Activated naive CD4-positive, alpha-beta T cell treated with anti-CD3 and anti-CD28 coated beads, Interleukin-2, amount 50 U/mL, for 16 hours (primary cell): ENCODE results near the gene SYT5.
"Not testable (repeated sequence)": the region's sequence is repeated elsewhere in the genome, so short reads cannot be mapped to it uniquely, and the experiment has no call there.

Experiments used
- DNase-seq: peaks from one replicate; pipeline ENCODE4 v3.0.0-alpha.2; 2020

SYT5 gene

DNA sequence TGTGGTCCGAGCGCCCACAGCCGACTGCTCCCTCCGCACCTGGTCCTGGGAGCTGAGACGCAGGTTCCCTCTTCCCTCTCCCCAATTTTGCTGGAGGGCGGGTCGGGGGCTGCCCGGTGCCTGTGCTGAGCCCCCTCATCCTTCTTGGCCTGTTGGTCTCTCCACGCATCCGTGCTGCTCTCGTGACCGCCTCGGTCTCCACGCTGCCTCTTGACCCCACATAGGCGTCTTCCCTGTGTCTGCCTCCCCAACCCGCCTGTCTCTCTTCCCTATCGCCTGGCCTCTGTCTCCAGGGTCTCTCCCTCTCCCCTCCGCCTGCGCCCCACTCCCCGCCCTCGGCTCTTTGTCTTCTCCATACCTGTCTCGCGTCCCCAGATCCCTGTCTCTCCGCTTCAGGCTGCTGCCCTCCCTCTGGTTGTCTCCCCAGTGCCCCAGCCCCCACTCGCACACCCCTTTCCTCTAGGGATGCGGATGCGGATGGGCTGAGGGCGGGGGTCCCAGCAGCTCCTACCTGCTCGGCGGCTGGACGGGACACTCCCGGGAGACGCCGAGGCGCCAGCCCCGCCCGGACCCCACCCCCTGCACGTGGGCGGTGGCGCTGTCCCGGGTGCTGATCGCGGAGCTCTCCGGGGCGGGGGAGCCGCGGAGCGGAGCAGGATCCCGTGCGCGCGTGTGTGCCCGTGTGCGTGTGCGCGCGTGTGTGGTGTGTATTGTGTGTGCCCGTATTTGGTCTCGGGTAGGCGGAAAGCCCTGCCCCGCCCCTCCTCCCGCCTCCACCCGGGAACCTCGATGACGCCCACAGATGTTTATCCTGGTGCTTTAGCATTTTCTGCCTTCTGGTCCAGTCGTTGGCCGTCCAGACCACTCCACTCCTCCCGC lies at the start of gene SYT5:
TSS of gene SYT5 (minus strand) at position 684 of the 879 bp plus-strand sequence. CDS start 1,248 bp downstream, outside the sequence.
- peak; percentile 68 for DNase-seq

DNA sequence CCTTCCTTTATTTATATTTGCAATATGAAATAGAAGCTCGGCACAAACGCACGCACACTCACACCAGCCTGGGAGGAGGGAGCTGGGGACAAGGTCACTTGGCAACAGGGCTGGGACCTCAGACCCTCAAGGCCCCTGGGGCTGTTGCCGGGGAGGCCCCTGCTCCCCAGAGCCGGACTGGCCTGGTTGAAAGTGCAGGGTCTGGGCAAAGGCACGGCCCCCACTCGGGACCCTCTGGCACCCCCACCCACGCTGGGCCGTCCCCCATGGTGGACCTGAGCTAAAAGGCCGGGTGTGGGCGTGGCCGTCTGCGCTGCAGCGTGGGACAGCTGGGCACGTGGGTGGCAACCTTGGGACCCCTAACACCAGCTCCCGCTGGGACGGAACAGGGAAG lies 49.7 kb upstream of the SYT5 start:
- no peak for DNase-seq

DNA sequence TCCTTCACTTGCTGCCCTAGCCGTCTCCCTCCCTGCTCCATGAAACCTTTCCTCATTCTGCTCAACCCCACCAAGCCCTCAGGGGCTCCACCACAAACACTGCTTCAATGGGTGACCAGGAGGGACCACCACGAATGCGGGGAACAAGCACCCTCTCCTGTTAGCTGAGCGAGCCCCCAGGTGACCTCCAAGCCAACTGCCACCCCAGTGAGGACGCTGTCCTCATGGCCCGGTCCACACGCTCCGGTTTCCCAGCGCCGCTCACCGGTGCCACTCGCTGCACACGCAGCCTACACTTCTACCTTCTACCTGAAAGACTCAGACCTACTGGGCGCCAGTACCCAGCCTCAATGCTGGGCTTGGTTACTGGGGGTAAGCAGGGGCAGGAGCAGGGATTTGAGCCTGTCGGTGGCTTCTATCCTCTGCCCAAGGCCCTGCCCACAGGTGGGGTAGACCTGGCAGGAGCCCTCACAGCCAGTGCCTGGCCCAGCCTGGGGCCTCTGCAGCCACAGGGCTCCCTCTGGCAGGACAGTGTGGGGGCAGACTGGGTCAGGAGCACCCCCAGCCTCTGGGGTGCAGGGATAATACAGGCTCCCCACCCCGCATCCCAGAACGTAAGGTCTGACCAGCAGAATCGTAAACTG lies 49.2 kb upstream of the SYT5 start:
- DNase-seq, result no peak

DNA sequence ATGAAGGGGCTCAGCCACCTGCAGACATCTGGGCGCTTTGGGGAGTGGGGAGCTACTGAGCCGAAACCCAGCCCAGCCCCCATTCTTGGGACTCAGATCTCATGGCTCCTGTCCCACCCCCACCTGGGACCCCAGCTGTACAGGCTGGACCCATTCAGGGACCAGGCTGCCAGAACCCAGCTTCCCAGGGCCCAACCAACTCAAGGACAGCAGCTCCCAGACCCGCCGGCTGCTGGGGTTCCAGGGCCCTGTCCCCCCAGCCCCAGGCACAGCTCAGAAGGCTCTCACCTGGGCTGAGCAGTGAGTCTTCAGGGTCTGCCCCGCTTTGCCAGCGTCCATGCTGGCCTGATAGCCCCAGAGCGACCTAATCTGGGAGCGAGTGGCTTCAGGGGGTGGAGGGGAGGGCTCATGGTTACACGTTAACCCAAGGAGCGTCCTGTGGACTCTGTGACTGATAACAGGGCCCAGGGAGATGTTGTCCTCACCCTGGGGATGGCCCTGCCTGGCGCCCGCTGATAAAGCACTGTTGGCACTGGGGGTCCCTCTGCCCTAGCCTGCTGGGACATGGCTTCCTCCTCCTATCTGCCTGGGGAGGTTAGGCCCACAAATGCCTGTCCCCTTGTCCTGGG lies 48.4 kb upstream of the SYT5 start, which contains the start of gene TMEM86B:
TSS of gene TMEM86B (minus strand) at position 361 of the 629 bp plus-strand sequence. CDS start at position 339, 22 bp downstream.
- DNase-seq, result no peak

DNA sequence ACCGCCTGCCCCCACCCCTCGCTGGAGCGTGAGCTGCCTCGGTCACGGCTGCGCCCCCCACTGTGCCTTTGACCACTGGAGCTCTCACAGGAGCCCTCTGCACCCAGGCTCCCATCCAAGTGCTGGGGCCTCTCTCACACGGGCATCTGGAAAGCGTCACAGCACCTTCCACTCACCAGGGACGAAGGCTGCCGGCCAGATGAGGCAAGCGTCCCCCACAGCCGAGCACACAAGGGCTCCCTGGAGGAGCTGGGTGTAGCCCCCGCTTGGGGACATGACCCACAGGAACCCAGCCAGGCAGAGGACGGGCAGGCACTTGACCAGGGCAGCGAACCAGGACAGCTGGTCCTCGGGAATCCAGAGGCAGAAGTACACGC lies 47.9 kb upstream of the SYT5 start:
- no peak for DNase-seq

DNA sequence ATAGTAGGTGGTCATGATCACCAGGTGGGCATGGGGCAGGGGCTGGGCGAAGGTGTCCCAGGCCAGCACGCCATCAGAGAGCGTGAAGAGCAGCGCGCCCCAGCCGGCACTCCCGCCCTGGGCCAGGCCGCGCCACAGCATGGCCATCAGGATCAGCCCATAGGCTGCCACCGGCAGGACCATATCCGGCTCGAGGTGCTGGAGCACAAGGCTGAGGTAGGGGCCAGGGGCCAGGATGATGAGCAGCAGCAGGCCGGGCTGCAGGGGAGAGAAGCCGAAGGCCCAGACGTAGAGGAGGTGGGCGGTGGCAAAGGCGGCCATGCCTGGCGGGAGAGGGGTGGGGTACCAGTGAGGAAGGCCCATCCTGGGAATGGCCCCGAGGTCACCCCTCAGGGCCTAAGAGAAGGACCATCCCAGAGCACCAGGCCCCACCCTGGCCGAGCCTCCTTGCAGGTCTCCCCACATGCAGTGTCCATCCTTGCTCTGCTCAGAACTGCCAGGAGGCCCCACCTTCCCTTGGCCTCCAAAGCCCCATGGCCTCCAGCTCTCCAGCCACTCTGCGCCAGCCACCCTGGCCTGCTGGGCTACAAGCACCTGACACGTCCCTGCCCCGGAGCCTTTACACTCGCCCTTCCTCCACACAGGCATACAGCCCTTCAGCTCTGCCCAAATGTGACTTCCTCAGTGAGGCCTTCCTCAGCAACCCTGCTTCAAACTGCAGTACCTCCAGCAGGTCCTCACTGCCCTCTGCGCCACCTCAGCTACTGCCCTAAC lies 47.3 kb upstream of the SYT5 start:
- no peak for DNase-seq

DNA sequence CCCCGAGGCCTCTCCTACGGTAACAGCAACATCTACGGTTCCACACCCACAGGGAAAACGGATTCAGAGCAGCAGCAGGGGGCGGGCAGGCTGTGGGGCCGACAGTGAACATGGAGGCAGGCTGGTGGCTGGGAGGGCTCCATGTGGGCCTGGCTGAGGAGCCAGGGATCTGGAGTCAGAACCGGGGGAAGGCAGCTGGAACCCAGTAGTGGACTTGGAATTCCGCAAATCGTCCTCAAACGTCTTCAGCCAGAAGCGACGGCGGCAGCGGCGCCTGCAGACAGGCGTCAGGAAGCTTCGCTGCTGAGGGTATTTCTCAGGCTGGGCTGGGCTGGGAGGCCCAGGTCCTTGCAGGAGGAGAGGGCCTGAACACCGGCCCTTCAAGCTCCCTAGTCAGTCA lies 46.7 kb upstream of the SYT5 start:
- no peak for DNase-seq

DNA sequence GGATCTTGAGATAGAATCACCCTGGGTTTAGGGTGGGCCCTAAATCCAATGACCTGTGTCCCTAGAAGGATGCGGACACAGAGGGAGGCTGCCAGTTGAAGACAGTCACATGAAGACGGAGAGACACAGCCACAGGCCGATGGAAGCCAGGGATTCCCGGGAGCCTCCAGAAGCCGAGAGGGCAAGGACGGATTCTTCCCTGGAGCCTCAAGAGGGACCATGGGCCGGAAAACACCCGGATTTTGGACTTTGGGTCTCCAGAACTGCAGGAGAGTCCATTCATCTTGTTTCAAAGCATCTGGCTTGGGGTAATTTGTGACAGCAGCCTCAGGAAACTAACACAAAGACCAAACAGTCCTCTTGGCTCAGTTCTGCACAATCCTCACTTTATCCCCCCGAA lies 46.2 kb upstream of the SYT5 start:
- DNase-seq, result no peak

DNA sequence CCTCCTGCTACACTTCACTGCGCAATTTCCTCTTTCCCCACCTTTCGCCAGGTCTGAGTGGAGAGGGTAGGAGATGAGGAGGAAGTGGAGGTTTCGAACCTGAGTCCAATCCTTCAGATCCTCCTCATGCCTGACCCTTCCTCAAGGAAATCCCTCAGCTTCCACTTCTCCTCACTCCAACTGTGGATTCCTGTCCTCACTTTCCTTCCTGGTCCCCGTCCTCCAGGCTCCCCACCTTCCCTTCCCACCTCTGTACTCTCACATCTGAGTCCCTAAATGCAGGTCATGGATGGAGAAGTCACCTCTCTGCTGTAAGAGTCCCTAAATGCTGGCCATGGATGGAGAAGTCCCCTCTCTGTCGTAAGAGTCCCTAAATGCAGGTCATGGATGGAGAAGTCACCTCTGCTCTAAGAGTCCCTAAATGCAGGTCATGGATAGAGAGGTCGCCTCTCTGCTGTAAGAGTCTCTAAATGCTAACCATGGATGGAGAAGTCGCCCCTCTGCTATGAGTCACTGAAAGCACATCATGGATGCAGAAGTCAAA lies 45.4 kb upstream of the SYT5 start:
- no peak for DNase-seq

DNA sequence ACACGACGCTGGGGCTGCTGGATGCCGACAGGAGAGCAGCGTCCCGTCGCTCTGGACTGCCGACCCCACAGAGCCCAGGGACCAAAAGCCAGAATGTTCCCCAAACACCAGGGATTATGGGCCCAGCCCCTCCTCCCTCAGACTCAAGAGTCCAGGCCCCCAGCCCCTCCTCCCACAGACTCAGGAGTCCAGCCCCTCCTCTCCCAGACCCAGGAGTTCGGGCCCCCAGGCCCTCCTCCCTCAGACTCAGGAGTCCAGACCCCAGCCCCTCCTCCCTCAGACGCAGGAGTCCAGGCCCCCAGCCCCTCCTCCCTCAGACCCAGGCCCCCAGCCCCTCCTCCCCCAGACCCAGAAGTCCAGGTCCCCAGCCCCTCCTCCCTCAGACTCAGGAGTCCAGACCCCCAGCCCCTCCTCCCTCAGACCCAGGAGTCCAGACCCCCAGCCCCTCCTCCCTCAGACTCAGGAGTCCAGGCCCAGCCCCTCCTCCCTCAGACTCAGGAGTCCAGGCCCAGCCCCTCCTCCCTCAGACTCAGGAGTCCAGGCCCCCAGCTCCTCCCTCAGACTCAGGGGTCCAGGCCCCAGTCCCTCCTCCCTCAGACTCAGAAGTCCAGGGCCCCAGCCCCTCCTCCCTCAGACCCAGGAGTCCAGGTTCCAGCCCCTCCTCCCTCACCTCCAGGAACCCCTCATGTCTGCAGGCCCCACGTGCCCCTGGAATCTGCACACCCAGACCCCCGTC lies 44.8 kb upstream of the SYT5 start:
- not testable (repeated sequence) for DNase-seq

DNA sequence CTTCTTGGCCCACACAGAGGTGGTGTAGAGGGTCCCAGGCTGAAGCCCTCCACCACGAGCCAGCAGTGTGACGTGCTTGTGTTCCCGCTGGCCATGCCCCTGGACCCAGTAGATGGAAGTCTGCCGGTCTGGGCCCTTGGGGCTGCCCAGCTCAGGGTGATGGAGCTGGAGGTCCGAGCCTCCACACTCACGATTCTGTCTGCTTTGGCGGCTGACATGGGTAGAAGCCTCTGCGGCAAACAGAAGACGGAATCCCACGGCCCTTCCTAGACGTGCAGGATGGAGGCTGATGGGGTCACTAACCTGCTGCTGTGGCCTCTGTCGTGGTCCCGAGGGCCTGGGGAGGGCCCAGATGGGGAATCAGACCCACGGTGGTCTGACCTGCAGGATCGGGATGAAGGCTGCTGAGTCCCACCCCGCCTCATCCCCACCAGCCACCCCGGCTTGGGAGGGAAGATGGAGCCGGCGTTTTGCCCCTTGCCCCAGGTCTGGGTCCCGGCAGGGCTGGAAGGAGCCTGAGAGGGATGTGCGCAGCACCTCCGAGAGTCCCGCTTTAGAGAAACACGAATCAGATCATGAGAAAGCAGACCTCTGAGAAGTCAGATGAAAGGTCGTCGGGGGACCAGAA lies 44.1 kb upstream of the SYT5 start:
- no peak for DNase-seq

DNA sequence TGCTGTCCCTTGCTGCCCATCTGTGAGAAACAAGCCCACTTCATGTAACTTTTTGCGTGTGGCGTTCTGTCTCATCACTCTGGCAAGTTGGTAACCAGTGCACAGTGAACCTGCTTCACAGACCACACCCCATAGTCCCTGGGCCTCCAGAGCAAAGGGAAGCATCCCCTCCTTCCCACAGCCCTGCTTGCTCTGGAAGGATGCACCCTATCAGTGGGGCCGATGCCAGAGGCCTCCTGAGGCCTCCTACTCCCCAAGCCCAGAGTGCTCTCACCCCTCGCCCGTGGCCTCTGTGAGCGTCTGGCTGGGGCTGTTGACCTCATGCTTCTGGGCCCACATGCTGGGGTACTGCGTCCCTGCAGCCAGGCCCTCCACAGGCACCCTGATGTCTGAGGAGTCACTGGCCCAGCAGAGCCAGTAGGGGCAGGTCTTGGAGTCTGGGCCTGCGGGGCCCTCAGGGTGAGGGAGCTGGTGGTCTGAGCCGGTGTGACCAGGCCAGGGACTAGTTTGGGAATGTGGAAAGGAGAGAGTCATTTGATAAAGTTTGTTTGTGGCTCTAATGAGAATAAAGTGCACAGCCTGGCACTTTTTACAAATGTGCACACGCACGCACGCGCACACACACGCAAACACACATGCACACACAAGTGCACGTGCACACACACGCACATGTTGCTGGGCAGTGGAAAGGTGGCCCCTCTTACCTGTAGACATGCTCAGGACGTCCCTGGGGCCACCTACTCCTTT lies 43.4 kb upstream of the SYT5 start:
- no peak for DNase-seq

DNA sequence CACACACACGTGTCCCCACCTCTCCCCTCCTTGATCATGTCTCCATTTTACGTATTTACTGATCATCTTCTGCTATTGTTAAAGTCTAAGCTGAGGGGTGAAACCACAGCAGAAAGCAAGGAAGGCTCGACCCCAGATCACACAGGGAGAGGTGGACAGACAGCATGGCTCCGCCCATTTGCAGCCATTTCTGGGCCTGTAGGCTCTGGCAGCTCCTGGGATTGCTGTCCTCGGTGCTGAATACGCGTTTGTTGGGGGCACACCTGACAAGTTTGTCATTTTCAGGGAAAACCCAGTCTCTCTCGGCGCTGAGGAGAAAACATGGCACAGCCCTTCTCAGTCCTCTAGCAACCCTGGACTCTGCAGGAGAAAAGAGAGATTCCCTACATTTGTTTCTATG lies 40.4 kb upstream of the SYT5 start:
- DNase-seq, result no peak

DNA sequence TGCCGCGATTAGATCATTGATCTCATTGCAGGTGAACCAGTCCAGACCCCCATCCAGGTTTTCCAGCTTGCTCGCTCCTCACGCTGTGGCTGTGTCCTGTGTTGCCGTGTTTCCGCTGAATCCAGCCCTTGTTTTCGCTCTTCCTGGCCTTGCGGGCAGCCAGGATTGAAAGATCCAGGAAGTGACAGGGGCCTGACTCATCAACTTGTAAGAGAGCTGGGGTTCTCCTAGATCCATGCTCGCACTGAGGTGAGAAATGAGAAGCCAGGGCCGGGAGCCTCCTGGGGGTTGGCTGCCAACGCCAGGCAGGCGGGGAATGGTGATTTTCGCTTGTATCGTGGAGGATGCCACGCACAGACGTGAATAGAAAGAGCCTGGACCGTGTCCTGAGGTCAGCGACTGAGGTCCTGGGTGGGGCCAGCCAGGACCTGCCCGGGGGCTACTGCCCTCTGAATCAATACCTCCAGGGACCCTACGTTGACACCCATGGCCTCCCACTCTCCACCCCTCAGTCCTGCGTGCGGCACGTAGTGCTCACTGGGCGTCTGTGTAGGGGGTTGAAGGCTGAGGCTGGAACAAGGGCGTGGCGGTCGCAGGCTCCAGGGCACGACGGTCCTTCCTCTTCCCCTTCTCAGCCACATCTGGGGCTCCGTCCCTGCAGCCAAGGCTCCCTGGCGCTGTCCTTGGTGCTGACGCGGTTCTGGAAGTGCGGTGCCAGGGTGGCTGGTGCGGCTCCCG lies 36.5 kb upstream of the SYT5 start:
- peak; percentile 53 for DNase-seq

DNA sequence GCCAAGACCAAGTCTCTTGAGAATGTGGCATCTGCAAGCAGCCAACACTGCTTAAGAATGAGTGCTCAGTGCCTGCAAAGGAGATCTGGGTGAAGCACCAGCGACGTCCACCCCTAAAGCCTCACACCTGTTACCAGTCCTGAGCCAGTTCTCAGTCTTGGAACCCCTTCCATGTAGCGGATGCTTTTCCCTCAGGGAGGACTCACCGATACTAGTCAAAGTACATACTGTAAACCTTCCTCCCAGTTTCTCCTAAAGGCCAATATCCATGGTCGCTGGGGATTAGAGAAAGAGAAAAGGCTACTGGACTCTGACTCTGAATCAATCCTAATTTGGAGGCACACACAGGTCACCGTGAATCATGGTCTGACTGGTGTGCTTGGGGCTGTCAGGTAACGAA lies 33.5 kb upstream of the SYT5 start:
- no peak for DNase-seq

DNA sequence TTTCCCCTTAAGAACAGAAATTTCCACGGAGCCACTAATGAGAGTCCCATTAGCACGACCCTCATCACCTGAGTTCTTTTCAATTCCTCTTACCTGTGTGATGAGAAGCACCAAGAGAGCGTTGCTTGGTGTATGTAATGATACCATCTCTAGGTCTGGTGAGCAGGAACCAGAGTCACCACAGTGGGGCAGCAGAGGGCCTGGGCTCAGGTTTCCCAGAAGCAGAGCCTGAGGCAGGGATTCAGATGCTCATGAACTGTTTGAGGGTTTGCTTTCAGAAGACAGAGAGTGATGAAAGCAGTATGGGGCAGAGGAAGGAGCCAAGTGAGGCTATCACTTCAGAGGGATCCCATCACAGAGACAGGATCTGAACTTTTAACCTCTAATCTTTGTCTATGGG lies 32.4 kb upstream of the SYT5 start:
- peak; percentile 47 for DNase-seq

DNA sequence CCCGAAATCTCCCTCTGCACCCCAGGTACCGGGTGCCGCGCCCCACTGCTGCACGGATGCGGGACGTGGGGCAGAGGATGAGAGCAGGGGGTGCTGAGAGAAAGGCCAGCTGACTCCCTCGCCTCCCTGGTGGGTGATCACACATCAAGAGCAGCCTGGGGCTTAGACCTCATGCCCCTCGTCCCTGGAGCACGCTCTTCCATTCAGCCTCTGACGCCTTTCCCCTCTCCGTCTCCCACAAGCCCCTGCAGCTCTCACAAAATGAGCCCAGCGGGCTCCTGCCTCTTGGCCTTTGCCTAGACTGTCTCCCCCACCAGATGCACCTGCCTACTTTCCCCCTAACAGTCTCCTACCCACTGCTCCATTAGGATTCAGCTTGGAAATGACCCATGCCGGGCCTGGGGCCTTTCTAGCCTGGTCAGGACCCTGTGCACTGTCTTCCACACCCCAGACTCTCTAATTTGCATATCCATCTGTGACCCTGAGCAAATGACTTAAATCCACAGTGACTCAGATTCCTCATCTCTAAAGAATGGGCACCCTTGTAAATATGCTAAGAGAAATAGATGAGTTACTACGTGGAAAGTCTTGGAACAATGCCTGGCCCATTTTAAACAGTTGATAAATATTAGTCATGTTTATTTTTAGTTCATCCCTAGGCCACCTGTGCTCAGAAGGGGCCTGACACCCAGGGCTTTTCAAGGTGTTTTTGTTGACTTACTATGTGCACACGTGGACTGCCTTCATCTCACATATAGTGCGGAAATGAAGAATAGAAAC lies 29.8 kb upstream of the SYT5 start:
- no peak for DNase-seq

DNA sequence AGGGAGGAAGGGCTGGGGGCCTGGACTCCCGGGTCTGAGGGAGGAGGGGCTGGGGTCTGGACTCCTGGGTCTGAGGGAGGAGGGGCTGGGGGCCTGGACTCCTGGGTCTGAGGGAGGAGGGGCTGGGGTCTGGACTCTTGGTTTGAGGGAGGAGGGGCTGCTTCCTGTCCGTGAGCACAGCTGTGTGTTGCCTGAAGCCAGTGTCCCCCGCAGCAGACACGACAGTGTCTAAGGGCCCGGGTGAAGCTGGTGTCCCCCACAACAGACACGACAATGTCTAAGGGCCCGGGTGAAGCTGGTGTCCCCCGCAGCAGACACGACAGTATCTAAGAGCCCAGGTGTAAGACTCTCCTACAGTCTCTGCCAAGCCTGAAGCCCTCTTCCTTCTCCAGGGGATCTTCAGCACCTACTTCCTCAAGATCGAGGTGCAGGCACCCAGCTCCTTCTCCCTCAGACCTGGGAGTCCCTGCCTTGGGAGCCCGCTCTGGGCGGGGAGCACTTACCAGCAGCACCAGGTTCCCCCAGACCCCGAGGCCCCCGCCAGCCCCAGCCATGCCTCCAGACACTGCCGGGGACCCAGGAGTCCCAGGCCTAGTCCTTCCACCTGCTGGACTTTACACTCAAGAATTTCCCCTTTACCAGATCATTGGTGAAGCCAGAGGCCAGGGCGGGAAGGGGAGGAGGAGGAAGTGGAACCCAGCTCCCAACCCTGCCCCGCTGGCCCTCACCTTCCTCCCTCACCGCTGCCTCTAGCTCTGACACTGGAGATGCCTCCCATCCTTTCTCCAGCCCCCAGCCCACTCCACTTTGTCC lies 29.0 kb upstream of the SYT5 start, which contains the start of gene PTPRH:
TSS of gene PTPRH (minus strand) at position 622 of the 813 bp plus-strand sequence. CDS start at position 554, 68 bp downstream.
- DNase-seq, result no peak
